HG03135 (cell line): Measurements from ENCODE around the gene PPP3CB.
"Not testable (repeated sequence)": the region's sequence is repeated elsewhere in the genome, so short reads cannot be mapped to it uniquely, and the experiment has no call there.

ENCODE experiments used
- ATAC-seq: cut with Tn5 transposase; IDR thresholded peaks from one replicate; pipeline ENCODE4 v1.9.1; 2021; ENCODE audit warnings: mild to moderate bottlenecking, moderate library complexity; ENCODE audit not compliant: unreplicated experiment

Gene PPP3CB

GRCh38 chr10:73416571-73416970, 79.3 kb downstream of the PPP3CB start:
- ATAC-seq = no peak

GRCh38 chr10:73414230-73414945, 81.4 kb downstream of the PPP3CB start:
- ATAC-seq = no peak

DNA sequence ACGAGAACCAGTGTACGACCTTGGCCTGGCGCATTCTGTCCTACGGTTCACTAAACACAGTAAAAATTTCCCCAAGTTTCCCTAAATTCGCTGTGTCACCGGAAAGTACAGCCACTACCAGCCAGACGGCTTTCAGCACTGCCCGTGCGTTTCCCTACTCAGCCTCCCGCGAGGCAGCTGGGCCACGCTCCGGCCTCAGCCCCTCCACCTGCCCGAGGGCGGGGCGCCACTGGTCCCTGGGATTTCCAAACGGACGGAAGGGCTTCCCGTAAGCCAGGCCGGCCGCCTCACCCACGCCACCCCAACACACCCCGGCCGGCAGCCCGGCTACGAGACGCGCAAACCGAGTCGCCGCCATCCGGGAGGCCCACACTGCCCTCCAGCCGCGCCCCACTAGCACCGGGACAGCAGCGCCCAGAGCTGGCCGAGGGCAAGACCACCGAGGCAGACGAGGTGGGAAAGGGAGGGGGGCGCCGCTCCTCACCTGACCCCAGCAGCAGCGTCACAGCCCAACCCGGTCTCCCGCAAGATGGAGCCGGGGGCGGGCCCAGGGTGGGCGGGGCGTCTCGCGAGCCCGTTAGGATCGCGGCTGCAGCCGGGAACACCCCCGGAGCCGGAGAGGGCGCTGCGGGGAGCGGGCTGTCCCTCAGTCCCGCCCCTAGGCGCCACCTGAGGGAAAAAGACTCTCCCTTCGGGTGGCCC, 82.1 kb downstream of the PPP3CB start, which contains the start of gene ANXA7:
ANXA7 (minus strand) TSS at position 531 of the 702 bp plus-strand sequence. CDS start 13,202 bp downstream, outside the sequence.
- ATAC-seq = peak; percentile 84

DNA sequence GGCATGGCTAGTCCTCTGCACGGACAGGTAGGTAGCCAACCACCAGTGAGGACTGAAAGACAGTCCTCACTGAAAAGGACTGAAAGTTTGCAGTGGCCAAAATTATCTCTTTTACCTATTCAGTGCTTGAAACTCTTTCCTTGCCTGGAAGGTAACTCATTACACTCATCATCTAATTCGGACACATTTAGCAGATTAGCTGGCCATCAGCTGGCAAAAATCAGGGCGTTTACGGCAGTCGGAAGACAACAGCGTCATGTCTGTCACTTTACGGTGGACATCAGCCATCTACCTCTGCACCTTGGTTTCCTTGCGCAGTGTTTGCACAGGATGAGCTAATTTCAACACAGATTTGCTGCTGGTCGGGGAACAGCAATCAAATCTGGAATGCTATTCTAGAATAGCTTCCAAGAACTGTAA, 82.7 kb downstream of the PPP3CB start:
- ATAC-seq = peak; percentile 35

DNA sequence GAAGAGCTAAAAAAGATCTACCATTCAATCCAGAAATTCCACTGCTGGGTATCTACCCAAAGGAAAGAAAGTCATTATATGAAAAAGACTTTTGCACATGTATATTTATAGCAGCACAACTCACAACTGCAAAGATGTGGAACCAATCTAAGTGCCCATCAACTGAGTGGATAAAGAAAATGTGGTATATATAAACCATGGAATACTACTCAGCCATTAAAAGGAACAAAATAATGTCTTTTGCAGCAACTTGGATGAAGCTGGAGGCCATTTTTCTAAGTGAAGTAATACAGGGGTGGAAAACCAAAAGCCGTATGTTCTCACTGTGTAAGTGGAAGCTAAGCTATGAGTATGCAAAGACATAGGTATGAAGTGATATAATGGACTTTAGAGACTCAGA, 84.9 kb downstream of the PPP3CB start:
- ATAC-seq = no peak

DNA sequence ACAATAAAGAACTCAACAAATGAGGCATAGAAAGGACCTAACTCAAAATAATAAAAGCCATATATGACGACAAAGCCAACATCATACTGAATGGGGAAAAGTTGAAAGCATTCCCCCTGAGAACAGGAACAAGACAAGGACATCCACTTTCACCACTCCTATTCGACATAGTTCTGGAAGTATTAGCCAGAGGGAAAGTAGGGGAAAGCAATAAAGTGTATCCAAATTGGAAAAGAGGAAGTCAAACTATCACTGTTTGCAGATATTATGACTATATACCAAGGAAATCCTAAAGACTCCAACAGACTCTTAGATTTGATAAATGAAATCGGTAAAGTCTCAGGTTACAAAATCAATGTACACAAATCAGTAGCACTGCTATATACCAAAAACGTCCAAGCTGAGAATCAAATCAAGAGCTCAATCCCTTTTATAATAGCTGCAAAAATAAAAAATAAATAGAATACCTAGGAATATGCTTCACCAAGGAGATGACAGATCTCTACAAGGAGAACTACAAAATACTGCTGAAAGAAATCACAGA, 86.8 kb downstream of the PPP3CB start:
- no peak for ATAC-seq

GRCh38 chr10:73408061-73408460, 87.8 kb downstream of the PPP3CB start:
- ATAC-seq = no peak

DNA sequence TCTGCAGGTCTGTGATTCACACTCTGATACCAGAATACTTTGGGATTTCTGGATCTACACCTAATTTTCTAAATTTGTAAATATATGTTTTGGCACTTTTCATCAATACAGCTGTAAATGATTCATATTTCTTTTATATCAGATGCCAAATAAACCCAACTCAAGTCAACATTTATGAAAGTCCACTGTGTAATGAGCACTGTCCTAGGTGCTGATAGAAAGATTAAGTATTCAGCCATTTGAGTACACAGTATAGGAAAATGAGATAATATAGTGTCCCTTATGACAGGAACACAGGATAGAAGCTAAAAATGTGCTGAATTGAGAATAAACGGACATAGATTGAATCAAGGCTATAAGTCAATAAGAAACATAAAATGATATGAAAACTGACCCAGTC, 88.3 kb downstream of the PPP3CB start:
- ATAC-seq = no peak

DNA sequence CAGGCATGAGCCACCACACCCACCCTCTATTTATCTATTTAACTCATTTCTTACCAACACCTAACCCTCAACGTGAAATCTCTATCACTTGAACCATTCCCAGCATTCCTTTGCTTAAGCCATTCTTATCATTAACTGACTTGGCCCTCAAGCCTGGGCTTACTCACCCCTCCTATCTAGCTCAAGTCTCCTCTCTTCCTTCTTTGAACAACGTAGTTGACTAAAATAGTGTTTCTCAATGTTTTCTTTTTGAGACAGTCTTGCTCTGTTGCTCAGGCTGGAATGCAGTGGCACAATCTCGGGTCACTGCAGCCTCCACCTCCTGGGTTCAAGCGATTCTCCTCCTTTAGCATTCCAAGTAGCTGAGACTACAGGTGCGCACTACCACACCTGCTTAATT, 89.0 kb downstream of the PPP3CB start:
- ATAC-seq = no peak

DNA sequence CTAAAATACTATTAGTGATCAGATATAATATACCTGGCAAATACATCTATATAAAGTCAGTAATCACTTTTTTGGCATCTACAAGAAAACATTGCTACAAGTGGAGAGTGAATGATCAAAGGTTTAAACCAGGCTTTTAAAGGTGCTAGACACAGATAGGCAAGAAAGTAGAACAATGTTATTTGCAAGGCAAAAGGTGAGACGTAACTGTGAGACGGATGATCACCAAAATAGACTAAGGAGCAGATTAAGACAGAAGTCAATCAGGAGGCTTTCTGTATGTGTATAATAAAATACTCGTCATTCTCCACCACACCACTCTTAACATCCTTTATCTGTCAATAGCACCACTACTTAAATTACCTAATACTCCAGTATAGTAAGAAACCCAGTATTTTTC, 90.3 kb downstream of the PPP3CB start:
- ATAC-seq = no peak

- ATAC-seq = no peak
These were observed 91.1 kb downstream of the PPP3CB start for GRCh38 chr10:73404690-73405089.

DNA sequence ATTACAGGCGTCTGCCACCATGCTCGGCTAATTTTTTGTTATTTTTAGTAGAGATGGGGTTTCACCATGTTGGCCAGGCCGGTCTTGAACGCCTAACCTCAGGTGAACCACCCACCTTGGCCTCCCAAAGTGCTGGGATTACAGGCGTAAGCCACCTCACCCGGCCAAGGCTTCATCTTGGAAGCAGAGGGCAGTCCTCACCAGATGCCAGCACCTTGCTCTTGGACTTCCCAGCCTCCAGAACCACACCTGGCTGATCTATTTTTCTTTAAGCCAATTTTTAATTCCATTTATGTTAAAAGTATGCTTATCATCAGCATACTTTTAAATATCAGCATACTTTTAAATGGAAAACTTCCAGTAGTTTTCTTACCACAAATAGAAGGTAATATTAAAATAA, 94.2 kb downstream of the PPP3CB start:
- no peak for ATAC-seq

DNA sequence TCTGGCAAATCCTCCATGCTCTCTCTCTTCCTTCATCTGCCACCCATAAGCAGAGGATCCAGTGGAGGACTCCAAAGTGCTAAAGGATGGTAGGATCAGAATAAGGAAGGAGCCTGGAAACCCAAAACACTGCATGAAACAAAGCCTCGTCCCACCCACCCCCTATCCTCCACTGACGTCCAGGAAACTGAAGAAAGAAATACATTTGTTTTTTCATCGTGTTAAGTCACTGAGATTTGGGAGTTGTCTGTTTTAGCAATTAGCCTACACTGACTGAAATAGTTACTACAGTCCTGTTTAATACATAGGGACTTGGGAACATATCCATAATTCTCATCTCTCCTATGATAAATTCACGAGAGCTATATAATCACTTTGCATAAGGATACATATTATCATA, 96.8 kb downstream of the PPP3CB start:
- ATAC-seq = no peak

DNA sequence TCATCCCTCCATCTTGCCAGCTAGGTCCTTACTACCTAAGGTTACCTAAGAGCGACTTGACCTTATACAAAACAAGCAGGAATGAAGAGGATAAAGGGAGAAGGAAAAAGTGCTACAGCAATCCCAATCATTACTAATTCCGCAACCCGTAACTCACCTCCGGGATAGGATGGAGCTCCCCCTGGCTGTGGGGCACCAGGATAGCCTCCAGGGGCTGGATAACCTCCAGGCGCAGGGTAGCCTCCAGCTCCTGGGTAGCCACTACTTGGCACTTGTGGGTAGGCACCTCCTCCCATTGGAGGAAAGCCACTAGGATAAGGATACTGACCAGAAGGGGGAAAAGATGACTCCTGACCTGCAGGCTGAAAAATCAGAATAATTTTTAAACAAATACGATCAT, 97.8 kb downstream of the PPP3CB start:
- no peak for ATAC-seq

DNA sequence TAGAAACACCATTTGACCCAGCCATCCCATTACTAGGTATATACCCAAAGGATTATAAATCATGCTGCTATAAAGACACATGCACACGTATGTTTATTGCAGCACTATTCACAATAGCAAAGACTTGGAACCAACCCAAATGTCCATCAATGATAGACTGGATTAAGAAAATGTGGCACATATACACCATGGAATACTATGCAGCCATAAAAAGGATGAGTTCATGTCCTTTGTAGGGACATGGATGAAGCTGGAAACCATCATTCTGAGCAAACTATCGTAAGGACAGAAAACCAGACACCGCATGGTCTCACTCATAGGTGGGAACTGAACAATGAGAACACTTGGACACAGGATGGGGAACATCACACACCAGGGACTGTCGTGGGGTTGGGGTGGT, 101.5 kb downstream of the PPP3CB start:
- ATAC-seq = not testable (repeated sequence)

DNA sequence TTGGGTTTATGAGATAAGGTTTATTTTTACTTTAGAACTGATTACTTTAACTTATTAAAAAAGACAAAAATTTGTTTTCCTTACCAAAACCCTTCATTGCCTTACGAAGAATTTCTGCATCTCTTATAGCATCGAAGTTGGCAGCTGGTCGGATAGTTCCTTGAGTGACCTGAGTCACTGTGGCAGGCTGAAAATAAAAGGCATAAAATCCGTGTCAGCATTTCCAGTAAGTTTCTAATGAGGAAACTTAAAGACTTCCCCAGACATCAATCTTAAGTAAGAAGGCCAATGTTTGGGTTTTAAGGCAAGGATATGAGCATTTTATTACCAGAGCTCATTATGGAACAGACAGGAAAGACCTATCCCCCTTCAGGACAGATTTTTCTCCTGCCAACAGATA, 107.6 kb downstream of the PPP3CB start:
- ATAC-seq = no peak

DNA sequence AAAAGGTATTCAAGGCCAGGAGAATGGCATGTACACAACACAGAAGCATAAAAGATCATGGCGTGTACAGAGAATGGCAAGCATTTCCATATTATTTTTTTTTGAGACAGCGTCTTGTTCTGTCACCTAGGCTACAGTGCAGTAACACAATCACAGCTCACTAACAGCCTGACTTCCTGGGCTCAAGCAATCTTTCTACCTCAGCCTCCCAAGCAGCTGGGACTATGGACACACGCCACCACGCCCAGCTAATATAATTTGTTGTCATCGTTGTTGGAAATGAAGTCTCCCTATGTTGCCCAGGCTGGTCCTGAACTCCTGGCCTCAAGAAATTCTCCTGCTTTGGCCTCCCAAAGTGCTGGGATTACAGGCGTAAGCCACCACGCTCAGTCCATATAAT, 109.2 kb downstream of the PPP3CB start:
- no peak for ATAC-seq
